Measurements from ENCODE around the gene ST6GALNAC3.

ST6GALNAC3 gene

DNA sequence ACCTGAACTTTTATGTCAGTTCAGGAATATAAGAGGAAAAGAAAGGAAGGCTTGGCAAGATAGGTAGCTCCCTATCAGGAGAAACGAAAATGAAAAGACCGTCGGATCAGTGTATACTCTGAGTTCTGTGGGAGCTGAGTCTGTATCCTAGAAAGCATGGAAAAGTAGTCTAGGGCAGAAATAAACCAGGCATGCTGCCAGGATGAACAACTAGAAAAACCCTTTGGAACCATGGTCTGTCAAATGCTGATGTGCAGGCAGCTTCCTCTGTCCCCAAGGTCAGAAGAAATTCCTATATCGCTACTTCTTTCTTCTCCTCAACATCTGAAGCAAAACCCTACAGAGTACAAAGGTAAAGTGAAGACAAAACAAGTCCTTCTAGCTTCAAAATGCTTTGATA is 268.8 kb downstream of the ST6GALNAC3 start:
- POLR2A ChIA-PET = no interaction called here
- CTCF ChIA-PET = no interaction called here
- DNase-seq (ENCODE audit: extremely low spot score) = no peak
- no peak for TF ChIP-seq FOXM1 (IDR thresholded peaks at IDR 0.05; ENCODE audit: borderline replicate concordance)
- no peak for TF ChIP-seq FOXK2 (IDR thresholded peaks at IDR 0.05)

DNA sequence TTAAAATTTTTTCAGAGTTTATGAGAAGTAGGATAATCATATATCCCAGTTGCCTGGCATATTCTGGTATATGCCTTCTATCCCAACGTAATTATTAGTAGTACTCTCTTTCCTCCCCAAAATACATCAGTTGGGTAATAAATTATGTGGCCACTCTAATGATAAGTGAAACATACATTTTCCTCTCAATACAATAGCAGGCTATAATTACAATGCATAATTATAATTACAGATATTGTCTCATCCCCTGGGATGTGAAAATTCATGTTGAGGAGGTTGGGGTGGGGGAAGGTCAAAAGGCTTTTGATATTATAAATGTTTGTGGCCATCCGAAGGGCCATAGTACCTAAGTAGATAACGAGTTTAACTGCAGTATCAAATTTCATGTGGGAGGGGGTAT is 277.1 kb downstream of the ST6GALNAC3 start:
- ChIA-PET POLR2A (no interaction called here), CTCF (no interaction called here)
- no peak for DNase-seq (ENCODE audit: extremely low spot score)
- no peak for TF ChIP-seq LEF1 (IDR thresholded peaks at IDR 0.05; ENCODE audit: borderline replicate concordance)
- no peak for TF ChIP-seq FOXM1 (IDR thresholded peaks at IDR 0.05; ENCODE audit: borderline replicate concordance)
- no peak for TF ChIP-seq ELF4 (IDR thresholded peaks at IDR 0.05)
- TF ChIP-seq BHLHE40 (IDR thresholded peaks at IDR 0.05; ENCODE audit: borderline replicate concordance) = no peak
- TF ChIP-seq FOXK2 (IDR thresholded peaks at IDR 0.05) = no peak
- TF ChIP-seq SUZ12 (IDR thresholded peaks at IDR 0.05) = no peak
- TF ChIP-seq ZNF384 (IDR thresholded peaks at IDR 0.05) = no peak
- no peak for TF ChIP-seq ARNT (IDR thresholded peaks at IDR 0.05)
- TF ChIP-seq, protein P1, sequence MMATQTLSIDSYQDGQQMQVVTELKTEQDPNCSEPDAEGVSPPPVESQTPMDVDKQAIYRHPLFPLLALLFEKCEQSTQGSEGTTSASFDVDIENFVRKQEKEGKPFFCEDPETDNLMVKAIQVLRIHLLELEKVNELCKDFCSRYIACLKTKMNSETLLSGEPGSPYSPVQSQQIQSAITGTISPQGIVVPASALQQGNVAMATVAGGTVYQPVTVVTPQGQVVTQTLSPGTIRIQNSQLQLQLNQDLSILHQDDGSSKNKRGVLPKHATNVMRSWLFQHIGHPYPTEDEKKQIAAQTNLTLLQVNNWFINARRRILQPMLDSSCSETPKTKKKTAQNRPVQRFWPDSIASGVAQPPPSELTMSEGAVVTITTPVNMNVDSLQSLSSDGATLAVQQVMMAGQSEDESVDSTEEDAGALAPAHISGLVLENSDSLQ (IDR thresholded peaks at IDR 0.05) = no peak
- no peak for TF ChIP-seq HDGF (IDR thresholded peaks at IDR 0.05; ENCODE audit: borderline replicate concordance)
- TF ChIP-seq FOXA1 (IDR thresholded peaks at IDR 0.05) = no peak
- no peak for TF ChIP-seq SP1 (IDR thresholded peaks at IDR 0.05)
- no peak for TF ChIP-seq NFRKB (IDR thresholded peaks at IDR 0.05)
- TF ChIP-seq TARDBP (IDR thresholded peaks at IDR 0.05) = no peak
- no peak for TF ChIP-seq L3MBTL2 (conservative IDR thresholded peaks at IDR 0.05)
- no peak for TF ChIP-seq CTBP1 (IDR thresholded peaks at IDR 0.05; ENCODE audit: borderline replicate concordance)

DNA sequence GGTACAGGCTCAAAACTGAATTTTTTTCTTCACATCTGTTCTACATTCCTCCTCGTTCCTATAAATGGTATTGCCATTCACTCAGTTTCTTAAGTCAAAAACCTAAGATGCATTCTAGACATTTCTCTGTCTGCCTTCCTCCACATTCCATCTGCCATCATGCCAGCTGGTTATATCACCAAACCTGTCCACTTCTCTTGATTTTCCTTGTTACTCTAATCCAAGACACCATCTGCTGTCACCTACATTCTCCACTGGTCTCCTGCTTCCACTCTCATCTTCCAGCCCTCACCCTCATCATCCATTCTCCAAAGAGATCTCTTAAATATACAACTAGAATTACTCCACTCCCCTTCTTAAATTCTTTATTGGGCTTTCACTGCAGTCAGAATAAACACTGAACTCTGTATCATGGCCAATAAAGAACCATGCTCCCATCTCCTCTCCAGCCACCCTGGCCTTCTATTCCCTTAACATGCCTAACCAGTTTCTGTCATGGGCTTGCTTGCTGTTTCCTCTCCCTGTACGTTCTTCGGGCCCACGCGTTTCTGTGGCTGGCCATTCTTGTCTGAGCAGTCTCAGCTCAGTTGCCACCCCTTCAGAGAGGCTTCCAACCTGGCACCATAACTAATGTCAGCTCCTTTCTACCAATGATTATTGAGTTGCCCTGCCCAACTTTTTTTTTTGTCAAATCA is 278.3 kb downstream of the ST6GALNAC3 start:
- ChIA-PET CTCF (no interaction called here), POLR2A (no interaction called here)
- no peak for DNase-seq (ENCODE audit: extremely low spot score)
- no peak for TF ChIP-seq HDGF (IDR thresholded peaks at IDR 0.05; ENCODE audit: borderline replicate concordance)
- no peak for TF ChIP-seq CTBP1 (IDR thresholded peaks at IDR 0.05; ENCODE audit: borderline replicate concordance)
- no peak for TF ChIP-seq LEF1 (IDR thresholded peaks at IDR 0.05; ENCODE audit: borderline replicate concordance)
- no peak for TF ChIP-seq ZNF384 (IDR thresholded peaks at IDR 0.05)
- no peak for TF ChIP-seq FOXA1 (IDR thresholded peaks at IDR 0.05)
- TF ChIP-seq ARNT (IDR thresholded peaks at IDR 0.05) = no peak
- TF ChIP-seq, protein P1 (IDR thresholded peaks at IDR 0.05) = no peak
- TF ChIP-seq TARDBP (IDR thresholded peaks at IDR 0.05) = no peak
- TF ChIP-seq ELF4 (IDR thresholded peaks at IDR 0.05) = no peak
- TF ChIP-seq L3MBTL2 (conservative IDR thresholded peaks at IDR 0.05) = no peak
- no peak for TF ChIP-seq FOXK2 (IDR thresholded peaks at IDR 0.05)
- TF ChIP-seq FOXM1 (IDR thresholded peaks at IDR 0.05; ENCODE audit: borderline replicate concordance) = no peak
- TF ChIP-seq SUZ12 (IDR thresholded peaks at IDR 0.05) = no peak
- TF ChIP-seq NFRKB (IDR thresholded peaks at IDR 0.05) = no peak
- TF ChIP-seq SP1 (IDR thresholded peaks at IDR 0.05) = no peak
- no peak for TF ChIP-seq BHLHE40 (IDR thresholded peaks at IDR 0.05; ENCODE audit: borderline replicate concordance)

GRCh38 chr1:76354236-76354635 is 279.7 kb downstream of the ST6GALNAC3 start:
- POLR2A ChIA-PET = no interaction called here

GRCh38 chr1:76366726-76367125 is 292.2 kb downstream of the ST6GALNAC3 start:
- TF ChIP-seq NFRKB (IDR thresholded peaks at IDR 0.05) = no peak
- no peak for TF ChIP-seq FOXK2 (IDR thresholded peaks at IDR 0.05)
- TF ChIP-seq FOXM1 (IDR thresholded peaks at IDR 0.05; ENCODE audit: borderline replicate concordance) = no peak
- no peak for TF ChIP-seq ARNT (IDR thresholded peaks at IDR 0.05)
- no peak for TF ChIP-seq FOXA1 (IDR thresholded peaks at IDR 0.05)
- no peak for TF ChIP-seq CTBP1 (IDR thresholded peaks at IDR 0.05; ENCODE audit: borderline replicate concordance)
- TF ChIP-seq ELF4 (IDR thresholded peaks at IDR 0.05) = no peak
- TF ChIP-seq TARDBP (IDR thresholded peaks at IDR 0.05) = no peak
- TF ChIP-seq LEF1 (IDR thresholded peaks at IDR 0.05; ENCODE audit: borderline replicate concordance) = no peak
- no peak for TF ChIP-seq L3MBTL2 (conservative IDR thresholded peaks at IDR 0.05)
- POLR2A ChIA-PET = no interaction called here
- CTCF ChIA-PET = no interaction called here
- no peak for DNase-seq (ENCODE audit: extremely low spot score)

More at GRCh38 chr1:76354236-76354635, 279.7 kb downstream of the ST6GALNAC3 start:
- CTCF ChIA-PET = no interaction called here
- DNase-seq (ENCODE audit: extremely low spot score) = no peak
- TF ChIP-seq CTBP1 (IDR thresholded peaks at IDR 0.05; ENCODE audit: borderline replicate concordance) (no peak), BHLHE40 (IDR thresholded peaks at IDR 0.05; ENCODE audit: borderline replicate concordance) (no peak), HDGF (IDR thresholded peaks at IDR 0.05; ENCODE audit: borderline replicate concordance) (no peak), FOXK2 (IDR thresholded peaks at IDR 0.05) (no peak), TARDBP (IDR thresholded peaks at IDR 0.05) (no peak)

DNA sequence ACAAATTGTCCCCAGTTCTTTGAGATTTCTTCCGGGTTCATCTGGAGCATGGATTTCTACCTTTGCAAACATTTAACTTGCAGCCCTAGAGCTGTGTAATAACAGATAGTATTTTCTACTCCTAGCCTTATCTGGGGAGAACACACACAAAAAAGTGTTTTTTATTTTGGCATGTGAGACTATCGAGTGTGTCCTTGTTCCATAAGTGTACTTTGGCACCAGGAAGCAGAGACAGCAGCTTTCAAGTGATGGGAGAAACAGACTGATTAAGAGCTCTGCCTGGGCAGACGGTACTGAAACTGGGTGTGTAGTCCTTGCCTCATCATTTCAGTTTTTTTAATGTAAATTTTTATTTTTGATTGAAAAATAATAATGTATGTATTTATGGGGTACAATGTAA is 297.4 kb downstream of the ST6GALNAC3 start:
- ChIA-PET CTCF (no interaction called here), POLR2A (no interaction called here)
- TF ChIP-seq, protein P1 (IDR thresholded peaks at IDR 0.05) = no peak
- TF ChIP-seq SP1 (IDR thresholded peaks at IDR 0.05) (no peak), BHLHE40 (IDR thresholded peaks at IDR 0.05; ENCODE audit: borderline replicate concordance) (no peak), FOXA1 (IDR thresholded peaks at IDR 0.05) (no peak), SUZ12 (IDR thresholded peaks at IDR 0.05) (no peak), NFRKB (IDR thresholded peaks at IDR 0.05) (no peak), ZNF384 (IDR thresholded peaks at IDR 0.05) (no peak), L3MBTL2 (conservative IDR thresholded peaks at IDR 0.05) (no peak), TARDBP (IDR thresholded peaks at IDR 0.05) (no peak), HDGF (IDR thresholded peaks at IDR 0.05; ENCODE audit: borderline replicate concordance) (no peak), LEF1 (IDR thresholded peaks at IDR 0.05; ENCODE audit: borderline replicate concordance) (no peak), CTBP1 (IDR thresholded peaks at IDR 0.05; ENCODE audit: borderline replicate concordance) (no peak), ELF4 (IDR thresholded peaks at IDR 0.05) (no peak), ARNT (IDR thresholded peaks at IDR 0.05) (no peak), FOXM1 (IDR thresholded peaks at IDR 0.05; ENCODE audit: borderline replicate concordance) (no peak)

More for the DNA sequence above, 297.4 kb downstream of the ST6GALNAC3 start:
- DNase-seq (ENCODE audit: extremely low spot score) = no peak

Measured in HEK293T (cell line).